Measurements from ENCODE around the gene CADM3.

Gene CADM3

GRCh38 chr1:159161719-159162026 lies 9.7 kb upstream of the CADM3 start:
- Histone ChIP-seq H3K27ac (ENCODE audit: low read depth, low read length) (no peak overlapping the region), H3K4me3 (ENCODE audit: low read length) (no peak overlapping the region), H3F3A (ENCODE audit: control insufficient read depth, insufficient read depth) (no peaks in the 10 kb centered on the region), H3K4me1 (ENCODE audit: control insufficient read depth, low read length) (no peaks in the 10 kb centered on the region), H3K36me3 (ENCODE audit: control insufficient read depth, low read length) (no peaks in the 10 kb centered on the region), H3K4me2 (ENCODE audit: low read length) (no peak overlapping the region), H3K27me3 (ENCODE audit: control insufficient read depth, low read length) (peaks cover 8% of the 10 kb centered on the region), H3K9me2 (replicated peaks; ENCODE audit: control insufficient read depth, low read length) (no peaks in the 10 kb centered on the region), H4K20me1 (ENCODE audit: control insufficient read depth, insufficient read depth, low read depth, low read length) (no peaks in the 10 kb centered on the region), H3K79me2 (ENCODE audit: control insufficient read depth, low read length) (no peaks in the 10 kb centered on the region), H3K9me3 (ENCODE audit: control insufficient read depth, insufficient read depth, low read length) (no peaks in the 10 kb centered on the region)
- TF ChIP-seq CTCF (IDR thresholded peaks at IDR 0.05; ENCODE audit: low read depth, low read length, poor library complexity, severe bottlenecking) (no peak), EZH2phosphoT487 (IDR thresholded peaks at IDR 0.05; ENCODE audit: borderline replicate concordance, low read length) (no peak)

GRCh38 chr1:159162516-159163265 lies 8.7 kb upstream of the CADM3 start:
- Histone ChIP-seq H3F3A (ENCODE audit: control insufficient read depth, insufficient read depth) (no peaks in the 10 kb centered on the region), H3K27ac (ENCODE audit: low read depth, low read length) (no peak overlapping the region), H3K27me3 (ENCODE audit: control insufficient read depth, low read length) (peaks cover 6% of the 10 kb centered on the region), H3K4me3 (ENCODE audit: low read length) (no peak overlapping the region), H4K20me1 (ENCODE audit: control insufficient read depth, insufficient read depth, low read depth, low read length) (no peaks in the 10 kb centered on the region), H3K9me3 (ENCODE audit: control insufficient read depth, insufficient read depth, low read length) (no peaks in the 10 kb centered on the region), H3K4me1 (ENCODE audit: control insufficient read depth, low read length) (no peaks in the 10 kb centered on the region), H3K79me2 (ENCODE audit: control insufficient read depth, low read length) (no peaks in the 10 kb centered on the region), H3K4me2 (ENCODE audit: low read length) (no peak overlapping the region), H3K9me2 (replicated peaks; ENCODE audit: control insufficient read depth, low read length) (no peaks in the 10 kb centered on the region), H3K36me3 (ENCODE audit: control insufficient read depth, low read length) (no peaks in the 10 kb centered on the region)
- TF ChIP-seq CTCF (IDR thresholded peaks at IDR 0.05; ENCODE audit: low read depth, low read length, poor library complexity, severe bottlenecking) (no peak), EZH2phosphoT487 (IDR thresholded peaks at IDR 0.05; ENCODE audit: borderline replicate concordance, low read length) (no peak)

- H3K9me2 ChIP-seq (replicated peaks; ENCODE audit: control insufficient read depth, low read length): no peaks in the 10 kb centered on the region
- no peak overlapping the region for H3K4me2 ChIP-seq (ENCODE audit: low read length)
- H3K9me3 ChIP-seq (ENCODE audit: control insufficient read depth, insufficient read depth, low read length): no peaks in the 10 kb centered on the region
- no peak for TF ChIP-seq CTCF (IDR thresholded peaks at IDR 0.05; ENCODE audit: low read depth, low read length, poor library complexity, severe bottlenecking)
- no peak for TF ChIP-seq EZH2phosphoT487 (IDR thresholded peaks at IDR 0.05; ENCODE audit: borderline replicate concordance, low read length)
- H3K4me3 ChIP-seq (ENCODE audit: low read length): no peak overlapping the region
- H3K27ac ChIP-seq (ENCODE audit: low read depth, low read length): no peak overlapping the region
- H3F3A ChIP-seq (ENCODE audit: control insufficient read depth, insufficient read depth): no peaks in the 10 kb centered on the region
- no peaks in the 10 kb centered on the region for H4K20me1 ChIP-seq (ENCODE audit: control insufficient read depth, insufficient read depth, low read depth, low read length)
- no peaks in the 10 kb centered on the region for H3K36me3 ChIP-seq (ENCODE audit: control insufficient read depth, low read length)
- H3K27me3 ChIP-seq (ENCODE audit: control insufficient read depth, low read length): peaks cover 12% of the 10 kb centered on the region; the same call in 1 of the 2 replicates
- no peaks in the 10 kb centered on the region for H3K4me1 ChIP-seq (ENCODE audit: control insufficient read depth, low read length)
- no peaks in the 10 kb centered on the region for H3K79me2 ChIP-seq (ENCODE audit: control insufficient read depth, low read length)
Measured at GRCh38 chr1:159163614-159164228, 7.7 kb upstream of the CADM3 start.

All from DOHH2 (cell line).